Kidney (tissue), 14 donors: ENCODE measurements around the gene SERPINA12. TPM values are rescaled to one million over a fixed set of nuclear protein-coding genes. Genes with fewer than 3 reads are reported as not detected.
"Not testable (repeated sequence)": the region's sequence is repeated elsewhere in the genome, so short reads cannot be mapped to it uniquely, and the experiment has no call there.

Experiments
- DNase-seq, 5 donors: peaks; one replicate each; pipeline ENCODE4 v3.0.0-alpha.2; 2013 to 2020
- FAIRE-seq: peaks from 2 replicates; lab custom pipeline; 2012; peaks lifted over from hg19 to GRCh38; lab: Jason Lieb, UNC
- H3K27ac ChIP-seq, 2 donors: one replicate each; pipeline ENCODE4 v1.7.0; 2013; ENCODE audit warnings: low read depth in 2 of 2, low read length in 2 of 2, inconsistent platforms in 1 of 2
- H3K27me3 ChIP-seq: one replicate; pipeline ENCODE4 v1.7.1; 2013; ENCODE audit warnings: low read length, inconsistent platforms; ENCODE audit not compliant: control insufficient read depth, insufficient read depth
- H3K36me3 ChIP-seq, 3 donors: one replicate each; pipeline versions ENCODE4 v1.7.0 to v1.7.1; 2013; ENCODE audit warnings: low read length in 3 of 3, control low read depth in 1 of 3, inconsistent platforms in 1 of 3; ENCODE audit not compliant: insufficient read depth in 3 of 3, control insufficient read depth in 2 of 3
- H3K4me1 ChIP-seq, 3 donors: one replicate each; pipeline versions ENCODE4 v1.7.0 to v1.7.1; 2013; ENCODE audit warnings: low read length in 3 of 3, inconsistent platforms in 1 of 3, low read depth in 1 of 3; ENCODE audit not compliant: control insufficient read depth in 2 of 3, insufficient read depth in 2 of 3
- H3K4me3 ChIP-seq, 3 donors: one replicate each; pipeline versions ENCODE4 v1.7.0 to v1.8.1; 2013; ENCODE audit warnings: low read length in 3 of 3, control low read depth in 1 of 3, inconsistent platforms in 1 of 3
- H3K9ac ChIP-seq, 3 donors: one replicate each; pipeline versions ENCODE4 v1.7.0 to v1.7.1; 2013; ENCODE audit warnings: low read length in 3 of 3, control low read depth in 1 of 3, inconsistent platforms in 1 of 3
- H3K9me3 ChIP-seq, 3 donors: one replicate each; pipeline versions ENCODE4 v1.7.0 to v1.7.1; 2013; ENCODE audit warnings: low read length in 3 of 3, control low read depth in 1 of 3, inconsistent platforms in 1 of 3; ENCODE audit not compliant: control insufficient read depth in 2 of 3, insufficient read depth in 1 of 3
- intact Hi-C: fragments of 100-400 bp; cut with DNase I; formaldehyde crosslinking; loops from one replicate; pipeline ENCODE4 v1.11.1; 2022
- polyA plus RNA-seq: library from polyadenylated mRNA; stranded (reverse); fragments of 350-450 nt; fragmentation: Illumina TruSeq; extraction: RNeasy Lipid Tissue Mini Kit (QIAGEN cat#74804); gene quantifications from one replicate; pipeline ENCODE4 v1.2.3, GENCODE V29; 2014; ENCODE audit warnings: low read depth, low replicate concordance; ENCODE audit not compliant: insufficient read depth
- total RNA-seq: library from RNA; stranded (reverse); fragmentation: NEBNext Ultra II Directional; extraction: Animal tissue kit (Norgen Biotek cat#: 25700); gene quantifications from one replicate; pipeline ENCODE4 v1.2.1, GENCODE V29; 2021
- TF ChIP-seq, protein P1 (sequence below): IDR thresholded peaks from 3 replicates; pipeline ENCODE4 v1.5.1; 2012; ENCODE audit warnings: mild to moderate bottlenecking, moderate library complexity, borderline replicate concordance; ENCODE audit not compliant: insufficient read depth; ENCODE audit errors: extremely low read depth
- donor health status: control.
- donor health status: control.
- donor health status: control.
- donor health status: control.
- donor health status: control.
- donor health status: DM: yes; HTN: yes; CAD: no.
- donor health status: Normal renal cell carcinoma (clear cell type).

Gene SERPINA12
- total and polyA plus RNA-seq, 2 donors from 2014 or later = not detected

DNA sequence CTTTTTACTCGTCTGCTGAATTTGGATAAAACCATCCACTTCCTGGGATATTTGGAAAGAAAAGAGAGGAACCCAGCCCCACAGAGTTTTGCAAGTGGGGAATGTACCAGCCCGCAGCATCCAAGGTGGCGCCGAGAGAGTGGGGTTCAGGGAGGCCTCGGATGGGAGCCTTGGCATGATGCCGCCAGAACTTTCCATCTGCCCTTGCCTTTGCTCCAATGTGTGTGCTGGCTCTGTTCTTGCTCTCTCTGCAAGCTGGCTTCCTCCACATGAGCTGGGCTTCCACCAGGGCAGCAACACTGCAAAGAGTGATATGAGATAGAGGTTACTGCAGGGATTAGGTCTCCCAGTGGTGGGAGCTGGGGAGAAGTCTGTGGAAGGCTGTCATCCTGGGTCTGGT lies 6.6 kb upstream of the SERPINA12 start:
- no peaks in the 10 kb centered on the region for H3K36me3 ChIP-seq
- H3K4me3 ChIP-seq = no peak overlapping the region
- no peak overlapping the region for H3K9ac ChIP-seq
- H3K27ac ChIP-seq = no peak overlapping the region
- H3K4me1 ChIP-seq = no peaks in the 10 kb centered on the region
- FAIRE-seq = no peak
- intact Hi-C loops = no loop called here
- no peak for DNase-seq
- peaks cover 0 to 1% (median 0%) of the 10 kb centered on the region in 3 donors for H3K9me3 ChIP-seq
- TF ChIP-seq, protein P1, sequence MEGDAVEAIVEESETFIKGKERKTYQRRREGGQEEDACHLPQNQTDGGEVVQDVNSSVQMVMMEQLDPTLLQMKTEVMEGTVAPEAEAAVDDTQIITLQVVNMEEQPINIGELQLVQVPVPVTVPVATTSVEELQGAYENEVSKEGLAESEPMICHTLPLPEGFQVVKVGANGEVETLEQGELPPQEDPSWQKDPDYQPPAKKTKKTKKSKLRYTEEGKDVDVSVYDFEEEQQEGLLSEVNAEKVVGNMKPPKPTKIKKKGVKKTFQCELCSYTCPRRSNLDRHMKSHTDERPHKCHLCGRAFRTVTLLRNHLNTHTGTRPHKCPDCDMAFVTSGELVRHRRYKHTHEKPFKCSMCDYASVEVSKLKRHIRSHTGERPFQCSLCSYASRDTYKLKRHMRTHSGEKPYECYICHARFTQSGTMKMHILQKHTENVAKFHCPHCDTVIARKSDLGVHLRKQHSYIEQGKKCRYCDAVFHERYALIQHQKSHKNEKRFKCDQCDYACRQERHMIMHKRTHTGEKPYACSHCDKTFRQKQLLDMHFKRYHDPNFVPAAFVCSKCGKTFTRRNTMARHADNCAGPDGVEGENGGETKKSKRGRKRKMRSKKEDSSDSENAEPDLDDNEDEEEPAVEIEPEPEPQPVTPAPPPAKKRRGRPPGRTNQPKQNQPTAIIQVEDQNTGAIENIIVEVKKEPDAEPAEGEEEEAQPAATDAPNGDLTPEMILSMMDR = no peak
- H3K27me3 ChIP-seq = no peaks in the 10 kb centered on the region

DNA sequence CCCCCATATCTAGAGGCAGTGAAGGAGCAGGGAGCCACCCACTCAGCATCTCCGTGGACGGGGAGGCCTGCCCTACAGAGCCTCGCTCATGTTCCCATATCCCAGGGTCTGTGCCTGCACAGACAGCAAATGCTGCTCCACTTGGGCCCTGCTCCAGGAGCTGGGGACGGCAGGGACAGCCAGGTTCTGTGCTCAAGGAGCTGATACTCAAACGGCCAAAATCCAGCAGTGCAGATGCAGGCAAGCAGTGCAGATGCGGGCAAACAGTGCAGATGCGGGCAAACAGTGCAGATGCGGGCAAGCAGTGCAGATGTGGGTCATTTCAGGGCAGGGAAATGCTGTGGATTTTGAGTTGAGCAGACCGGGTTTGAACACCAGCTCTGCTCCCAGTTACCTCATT lies 6.2 kb upstream of the SERPINA12 start:
- FAIRE-seq (no peak), DNase-seq (no peak)
- H3K9me3 ChIP-seq = peaks cover 0 to 1% (median 0%) of the 10 kb centered on the region in 3 donors
- TF ChIP-seq, protein P1 = no peak
- no peaks in the 10 kb centered on the region for H3K36me3 ChIP-seq
- no peaks in the 10 kb centered on the region for H3K27me3 ChIP-seq
- H3K4me3 ChIP-seq = no peak overlapping the region
- no peak overlapping the region for H3K9ac ChIP-seq
- H3K4me1 ChIP-seq = no peaks in the 10 kb centered on the region
- intact Hi-C loops = no loop called here
- H3K27ac ChIP-seq = no peak overlapping the region

DNA sequence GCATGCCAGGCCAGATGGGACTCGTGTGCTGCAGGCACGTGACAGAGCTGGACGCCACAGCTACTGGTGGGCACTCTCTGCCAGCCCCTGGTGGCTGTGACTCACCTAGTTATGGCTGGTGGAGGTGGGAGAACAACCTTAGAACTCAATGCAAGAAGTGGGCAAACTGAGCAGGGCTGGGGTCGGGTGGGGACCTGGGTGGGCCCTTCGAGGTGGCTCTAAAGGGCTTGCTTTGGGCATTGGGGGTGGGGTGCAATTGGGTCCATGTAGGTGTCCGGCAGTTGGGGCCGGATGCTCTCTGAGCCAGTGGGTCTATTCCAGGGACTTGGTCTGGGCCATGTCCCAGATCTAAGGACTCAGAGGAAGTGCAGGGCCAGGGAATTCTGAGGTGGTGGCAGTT lies 5.1 kb upstream of the SERPINA12 start:
- Histone ChIP-seq H3K4me3 (no peak overlapping the region), H3K4me1 (no peaks in the 10 kb centered on the region), H3K9ac (no peak overlapping the region), H3K27ac (no peak overlapping the region), H3K36me3 (no peaks in the 10 kb centered on the region), H3K27me3 (no peaks in the 10 kb centered on the region), H3K9me3 (no peaks in the 10 kb centered on the region)
- TF ChIP-seq, protein P1 = no peak
- intact Hi-C loops = no loop called here
- no peak for DNase-seq
- no peak for FAIRE-seq

DNA sequence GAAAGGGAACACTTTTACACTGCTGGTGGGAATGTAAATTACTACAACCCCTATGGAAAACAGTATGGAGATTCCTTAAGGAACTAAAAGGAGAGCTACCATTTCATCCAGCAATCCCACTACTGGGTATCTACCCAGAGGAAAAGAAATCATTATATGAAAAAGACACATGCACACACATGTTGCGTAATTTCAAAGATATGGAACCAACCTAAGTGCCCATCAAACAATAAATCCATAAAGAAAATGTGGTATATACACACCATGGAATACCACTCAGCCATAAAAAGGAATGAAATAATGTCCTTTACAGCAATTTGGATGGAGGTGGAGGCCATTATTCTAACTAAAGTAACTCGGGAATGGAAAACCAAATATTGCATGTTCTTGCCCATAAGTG lies 1.2 kb upstream of the SERPINA12 start:
- H3K27me3 ChIP-seq, H3K4me3 ChIP-seq, intact Hi-C loops, H3K4me1 ChIP-seq, H3K9ac ChIP-seq, H3K9me3 ChIP-seq, H3K36me3 ChIP-seq, FAIRE-seq, DNase-seq, H3K27ac ChIP-seq: not testable (repeated sequence)
